Activated T-helper 1 cell treated with anti-CD3 and anti-CD28 coated beads, Interleukin-2, amount 50 U/mL, for 16 hours (primary cell): ENCODE measurements around the gene PSME3.

Experiments used
- DNase-seq, 2 donors: peaks; one replicate each; pipeline ENCODE4 v3.0.0-alpha.2; 2020; ENCODE audit warnings: low read depth in 1 of 2, low spot score in 1 of 2

The PSME3 gene

DNA sequence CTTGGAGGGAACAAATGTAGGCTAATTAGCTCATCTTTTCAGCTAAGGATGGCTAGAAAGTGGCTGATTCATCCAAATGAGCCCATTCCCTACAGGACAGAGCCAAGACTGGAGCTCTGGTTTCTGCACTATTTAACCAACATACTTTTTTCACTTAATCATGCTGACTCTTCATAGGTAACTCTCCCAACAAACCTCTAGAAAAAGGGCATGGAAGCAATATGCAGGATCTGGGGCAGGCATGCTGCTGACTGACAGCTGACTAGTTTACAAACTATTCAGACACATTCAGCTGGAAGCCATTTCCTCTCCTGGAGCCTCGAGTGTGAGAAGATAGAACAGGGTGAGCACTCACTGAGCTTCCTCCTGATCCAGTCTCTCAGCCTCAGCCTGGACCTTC, 15.3 kb upstream of the PSME3 start:
- no peak for DNase-seq

DNA sequence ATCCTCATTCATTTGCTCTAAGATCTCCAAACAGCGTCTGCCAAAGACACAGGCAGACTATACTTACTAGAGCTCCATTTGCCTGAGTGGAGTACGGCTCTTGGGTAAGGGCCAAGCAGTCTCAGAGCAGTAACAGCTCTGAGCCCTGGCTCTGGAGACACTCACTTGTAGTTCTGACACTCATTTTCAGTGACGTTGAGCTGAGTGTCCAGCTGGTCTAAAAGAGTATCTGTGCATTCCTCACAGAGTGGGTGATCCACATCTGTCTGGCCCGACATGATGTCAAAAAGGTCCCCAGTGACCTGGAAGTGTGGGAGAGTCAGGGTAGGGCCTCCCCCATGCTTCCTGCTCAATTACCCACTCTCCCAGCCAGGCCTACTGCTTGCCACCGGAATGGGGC, 14.8 kb upstream of the PSME3 start:
- no peak for DNase-seq

DNA sequence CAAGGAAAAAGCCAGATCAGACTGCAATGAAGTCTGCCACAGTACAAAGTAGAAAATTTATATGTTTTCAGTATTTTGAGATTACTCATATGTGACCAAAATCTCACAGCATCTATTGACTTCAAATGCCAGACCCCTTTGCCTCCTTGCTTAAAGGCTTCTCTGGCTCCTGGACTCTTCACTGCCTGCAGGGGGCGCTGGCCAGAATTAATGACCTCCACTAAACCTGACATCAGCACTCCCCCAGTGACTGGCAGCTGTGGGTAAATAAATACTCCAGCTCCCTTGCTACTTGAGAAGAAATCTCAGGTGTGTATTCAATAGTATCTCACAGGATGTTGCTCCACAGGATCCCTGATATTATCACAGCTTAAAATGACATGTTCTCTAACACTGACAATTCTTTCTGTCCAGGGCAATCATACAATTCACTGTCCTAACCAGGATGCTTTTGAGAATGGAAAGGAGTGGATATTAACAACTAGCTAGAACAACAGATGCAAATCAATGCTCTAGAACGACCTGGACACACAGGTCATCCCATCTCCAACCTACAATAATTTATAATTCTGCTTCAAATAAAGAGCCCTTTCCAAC, 13.2 kb upstream of the PSME3 start:
- DNase-seq = peak; percentile 22 to 42

DNA sequence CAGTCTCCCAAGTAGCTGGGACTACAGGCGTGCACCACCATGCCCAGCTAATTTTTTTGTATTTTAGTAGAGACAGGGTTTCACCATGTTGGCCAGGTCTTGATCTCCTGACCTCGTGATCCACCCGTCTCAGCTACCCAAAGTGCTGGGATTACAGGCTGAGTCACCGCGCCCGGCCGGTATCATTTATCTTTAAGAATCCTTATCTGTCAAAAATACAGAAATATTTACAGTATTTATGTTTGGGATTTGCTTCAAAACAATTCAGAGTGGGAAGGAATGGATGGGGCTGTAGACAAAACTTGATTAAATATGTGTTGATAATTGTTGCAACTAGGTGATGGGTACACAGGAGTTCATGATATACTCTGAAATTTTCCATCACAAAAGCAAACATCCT, 12.0 kb upstream of the PSME3 start:
- DNase-seq = no peak

DNA sequence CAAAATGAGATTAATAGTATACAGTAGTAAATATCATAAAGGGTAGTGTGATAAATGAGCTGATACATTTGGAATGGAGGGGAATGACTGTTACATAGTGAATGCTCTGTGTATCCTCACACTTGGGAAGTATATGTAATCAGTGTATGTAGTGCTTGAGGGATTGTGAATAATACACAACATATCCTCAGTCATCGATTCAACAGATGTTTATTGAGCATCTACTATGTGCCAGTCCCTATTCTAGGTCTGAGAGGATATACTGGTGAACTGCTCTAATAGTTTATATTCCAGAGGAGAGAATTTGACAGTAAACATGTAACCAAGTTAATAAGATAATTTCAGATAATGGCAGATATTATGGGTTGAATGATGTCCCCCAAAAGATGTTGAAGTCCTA, 5.7 kb upstream of the PSME3 start:
- no peak for DNase-seq

DNA sequence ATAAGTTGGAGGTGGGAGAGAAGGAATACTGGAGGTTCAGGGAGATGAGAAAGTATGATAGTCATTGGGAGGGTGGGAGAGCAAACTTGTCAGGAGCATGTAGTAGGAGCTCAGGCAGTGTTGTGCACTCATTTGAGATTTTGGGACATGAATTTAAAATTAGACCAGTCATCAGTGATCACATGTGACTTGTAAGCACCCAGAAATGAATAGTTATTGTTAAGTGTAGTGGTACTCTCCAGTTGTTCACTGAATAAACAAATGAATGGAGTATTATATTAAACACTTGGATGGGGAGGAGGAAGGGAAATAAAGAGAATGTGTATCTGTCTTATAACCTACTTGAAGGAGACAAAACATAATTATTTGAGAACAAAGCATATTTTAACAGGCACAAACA, 2.2 kb upstream of the PSME3 start:
- no peak for DNase-seq

DNA sequence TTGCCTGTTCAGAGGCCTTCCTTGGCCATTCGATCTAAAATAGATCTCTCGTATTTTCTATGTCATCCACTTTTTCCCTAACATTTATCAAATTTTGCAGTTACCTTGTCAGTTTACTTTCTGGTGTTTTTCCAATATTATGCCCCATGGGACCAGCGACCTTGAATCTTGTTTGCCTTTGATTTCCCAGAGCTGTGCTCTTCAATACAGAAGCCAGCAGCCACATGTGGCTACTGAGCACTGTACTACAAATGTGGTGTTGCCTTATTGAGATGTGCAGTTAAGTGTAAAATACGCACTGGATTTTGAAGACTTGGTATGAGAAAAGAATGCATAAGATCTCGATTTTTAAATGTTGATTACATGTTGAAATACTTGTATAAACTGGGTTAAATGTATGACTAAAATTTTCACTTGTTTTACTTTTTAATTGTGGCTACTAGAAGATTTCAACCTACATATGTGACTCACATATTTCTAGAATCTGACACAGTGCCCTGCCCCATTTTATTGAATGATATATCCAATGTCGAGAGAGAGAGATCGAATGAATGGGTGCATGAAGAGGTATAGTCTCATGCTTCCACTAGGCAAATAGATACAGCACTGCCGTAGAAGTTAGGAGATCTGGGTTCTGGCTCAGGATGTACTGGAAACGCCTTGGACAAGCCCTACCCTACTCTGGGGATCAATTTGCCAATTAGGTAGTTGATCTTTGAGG, 824 bp upstream of the PSME3 start:
- DNase-seq = no peak

DNA sequence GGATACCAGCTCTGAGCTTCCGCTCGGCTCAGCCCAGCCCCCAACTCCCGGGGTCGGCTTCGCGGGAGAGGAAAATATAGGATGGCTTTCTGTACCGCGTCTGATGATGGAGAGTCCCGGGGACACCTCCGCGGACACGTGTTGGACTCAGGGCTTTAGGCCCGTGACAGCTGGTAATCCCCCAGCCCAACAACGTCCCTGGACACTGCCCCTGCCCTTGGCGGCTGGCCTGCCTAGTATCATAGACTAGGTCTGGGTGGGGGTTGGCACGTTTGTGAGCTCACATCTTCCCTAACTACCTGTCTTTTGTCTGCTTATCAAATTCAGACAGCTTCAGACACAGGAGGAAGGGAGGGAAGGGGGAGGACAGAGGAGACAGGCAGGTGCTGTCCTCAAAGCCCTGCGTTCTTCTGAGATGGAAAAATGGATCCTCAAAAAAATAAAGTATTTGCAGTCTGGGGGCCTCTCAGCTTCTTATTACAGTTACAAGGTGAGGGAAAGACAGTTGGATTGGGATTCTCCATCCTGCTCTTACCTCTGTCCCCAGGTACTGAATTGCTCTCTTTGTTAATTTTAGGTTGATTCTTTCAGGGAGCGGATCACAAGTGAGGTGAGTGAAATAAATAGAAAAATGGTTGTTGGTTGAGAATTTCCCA, 698 bp downstream of the PSME3 start:
- DNase-seq = no peak

DNA sequence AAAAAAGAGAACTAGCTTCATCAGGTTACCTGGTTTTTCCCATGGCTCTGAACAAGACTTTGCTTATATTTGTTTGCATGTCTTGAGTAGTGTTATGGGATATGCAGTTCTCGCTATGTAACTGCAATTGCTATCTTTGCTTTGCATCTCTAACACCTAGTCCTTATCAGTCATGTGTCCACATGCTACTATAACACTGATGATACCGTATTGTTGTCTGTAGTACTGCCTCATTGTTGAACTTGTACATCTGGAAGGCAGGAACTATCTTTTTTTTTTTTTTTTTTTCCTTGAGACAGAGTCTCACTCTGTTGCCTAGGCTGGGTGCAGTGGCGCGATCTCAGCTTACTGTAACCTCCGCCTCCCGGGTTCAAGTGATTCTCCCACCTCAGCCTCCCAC, 2.5 kb downstream of the PSME3 start:
- DNase-seq = no peak

DNA sequence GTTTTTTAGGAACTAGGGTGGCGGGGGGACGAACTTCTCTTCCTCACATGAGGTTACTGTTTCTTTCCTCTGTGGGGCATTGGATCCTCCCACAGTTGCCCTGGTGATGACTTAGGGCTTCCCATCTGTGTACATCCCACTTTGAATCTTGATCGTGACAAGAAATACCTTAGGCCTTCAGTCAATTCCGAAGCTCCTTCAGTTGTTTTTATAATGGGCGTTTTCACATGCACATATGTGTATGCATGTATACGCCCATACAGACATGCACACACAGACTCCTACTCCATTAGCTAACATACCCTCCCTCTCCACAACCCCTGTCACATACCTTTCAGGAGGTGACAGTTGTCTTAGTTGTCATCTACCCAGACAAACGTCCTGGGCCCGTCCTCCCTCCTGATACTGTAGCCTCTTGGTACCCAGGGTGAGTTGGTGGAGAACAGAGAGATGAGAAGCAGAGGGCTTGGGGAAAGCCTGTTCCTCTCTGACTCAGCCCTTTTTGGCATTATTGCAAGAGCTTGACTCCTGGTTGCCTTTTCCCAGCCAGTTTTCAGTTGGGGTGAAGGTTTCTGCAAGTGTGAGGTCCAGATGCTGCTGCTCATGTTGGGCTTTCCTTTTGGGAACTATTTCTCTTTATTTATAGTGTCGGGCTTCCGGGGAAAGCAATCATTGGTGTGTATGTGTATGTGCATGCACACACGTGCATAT, 8.9 kb downstream of the PSME3 start:
- DNase-seq = no peak

DNA sequence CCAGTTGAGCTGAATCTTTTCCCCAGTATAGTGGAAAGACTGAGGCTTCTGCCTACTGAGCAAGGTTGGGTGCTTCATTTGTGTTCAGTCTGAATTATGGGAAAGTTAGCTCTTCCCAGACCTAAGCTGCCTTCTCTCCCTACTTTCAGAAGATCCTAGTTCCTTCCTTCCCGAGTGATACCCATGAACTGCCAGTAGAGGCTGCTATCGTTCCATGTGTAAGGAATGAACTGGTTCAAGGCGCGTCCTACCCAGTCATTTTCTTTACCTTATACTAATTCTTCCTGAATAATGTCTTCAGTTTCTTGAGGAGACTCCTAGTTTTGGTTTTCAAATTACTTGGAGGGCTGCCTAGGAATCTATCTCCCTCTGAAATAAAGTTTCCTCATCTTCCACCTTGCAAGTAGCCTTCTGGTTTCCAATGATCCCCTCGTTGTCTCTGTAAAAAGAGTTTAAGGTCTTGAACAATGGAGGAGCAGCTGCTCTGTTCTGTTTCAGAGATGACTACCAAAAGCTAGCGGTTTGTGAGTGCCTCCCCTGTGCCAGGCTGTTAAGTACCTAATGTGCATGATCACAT, 10.2 kb downstream of the PSME3 start:
- DNase-seq = no peak

DNA sequence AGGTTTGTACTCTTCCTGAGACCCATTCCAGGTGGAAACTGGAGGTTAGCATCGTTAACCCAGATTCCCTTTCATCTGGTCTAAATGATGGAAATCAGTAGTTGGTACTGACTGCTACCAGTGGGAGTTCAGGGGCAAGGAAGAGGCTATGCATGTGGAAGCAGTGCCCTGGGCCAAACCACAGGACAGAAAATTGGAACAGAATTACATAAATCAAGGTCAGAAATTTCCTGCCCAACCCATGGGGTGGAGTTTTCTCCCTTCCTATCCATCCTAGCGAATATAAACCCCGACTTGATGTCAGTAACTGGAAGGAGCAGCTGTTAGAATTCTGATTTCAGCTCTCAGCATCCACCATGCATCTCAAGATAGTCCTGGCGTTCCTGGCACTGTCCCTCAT, 11.1 kb downstream of the PSME3 start, which contains the start of gene AOC2:
Gene AOC2, plus strand, starts transcription at position 310 of the 400 bp plus-strand sequence. Its CDS starts 47 bp downstream, at position 357.
- no peak for DNase-seq

DNA sequence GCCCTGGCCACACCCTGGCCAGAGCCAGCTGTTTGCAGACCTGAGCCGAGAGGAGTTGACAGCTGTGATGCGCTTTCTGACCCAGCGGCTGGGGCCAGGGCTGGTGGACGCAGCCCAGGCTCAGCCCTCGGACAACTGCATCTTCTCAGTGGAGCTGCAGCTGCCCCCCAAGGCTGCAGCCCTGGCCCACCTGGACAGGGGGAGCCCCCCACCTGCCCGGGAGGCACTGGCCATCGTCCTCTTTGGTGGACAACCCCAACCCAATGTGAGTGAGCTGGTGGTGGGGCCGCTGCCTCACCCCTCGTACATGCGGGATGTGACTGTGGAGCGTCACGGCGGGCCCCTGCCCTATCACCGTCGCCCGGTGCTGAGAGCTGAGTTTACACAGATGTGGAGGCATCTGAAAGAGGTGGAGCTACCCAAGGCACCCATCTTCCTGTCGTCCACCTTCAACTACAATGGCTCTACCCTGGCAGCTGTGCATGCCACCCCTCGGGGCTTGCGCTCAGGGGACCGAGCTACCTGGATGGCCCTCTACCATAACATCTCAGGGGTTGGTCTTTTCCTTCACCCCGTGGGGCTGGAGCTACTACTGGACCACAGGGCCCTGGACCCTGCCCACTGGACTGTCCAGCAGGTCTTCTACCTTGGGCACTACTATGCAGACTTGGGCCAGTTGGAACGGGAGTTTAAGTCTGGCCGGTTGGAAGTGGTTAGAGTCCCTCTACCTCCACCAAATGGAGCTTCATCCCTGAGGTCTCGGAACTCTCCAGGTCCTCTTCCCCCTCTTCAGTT, 11.8 kb downstream of the PSME3 start:
- no peak for DNase-seq

DNA sequence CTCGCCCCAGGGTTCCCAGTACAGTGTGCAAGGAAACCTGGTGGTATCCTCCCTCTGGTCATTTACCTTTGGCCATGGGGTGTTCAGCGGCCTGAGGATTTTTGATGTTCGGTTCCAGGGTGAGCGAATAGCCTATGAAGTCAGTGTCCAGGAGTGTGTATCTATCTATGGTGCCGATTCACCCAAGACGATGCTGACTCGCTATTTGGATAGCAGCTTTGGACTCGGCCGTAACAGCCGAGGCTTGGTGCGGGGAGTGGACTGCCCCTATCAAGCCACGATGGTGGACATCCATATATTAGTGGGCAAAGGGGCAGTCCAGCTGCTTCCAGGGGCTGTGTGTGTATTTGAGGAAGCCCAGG, 12.3 kb downstream of the PSME3 start:
- DNase-seq = no peak

DNA sequence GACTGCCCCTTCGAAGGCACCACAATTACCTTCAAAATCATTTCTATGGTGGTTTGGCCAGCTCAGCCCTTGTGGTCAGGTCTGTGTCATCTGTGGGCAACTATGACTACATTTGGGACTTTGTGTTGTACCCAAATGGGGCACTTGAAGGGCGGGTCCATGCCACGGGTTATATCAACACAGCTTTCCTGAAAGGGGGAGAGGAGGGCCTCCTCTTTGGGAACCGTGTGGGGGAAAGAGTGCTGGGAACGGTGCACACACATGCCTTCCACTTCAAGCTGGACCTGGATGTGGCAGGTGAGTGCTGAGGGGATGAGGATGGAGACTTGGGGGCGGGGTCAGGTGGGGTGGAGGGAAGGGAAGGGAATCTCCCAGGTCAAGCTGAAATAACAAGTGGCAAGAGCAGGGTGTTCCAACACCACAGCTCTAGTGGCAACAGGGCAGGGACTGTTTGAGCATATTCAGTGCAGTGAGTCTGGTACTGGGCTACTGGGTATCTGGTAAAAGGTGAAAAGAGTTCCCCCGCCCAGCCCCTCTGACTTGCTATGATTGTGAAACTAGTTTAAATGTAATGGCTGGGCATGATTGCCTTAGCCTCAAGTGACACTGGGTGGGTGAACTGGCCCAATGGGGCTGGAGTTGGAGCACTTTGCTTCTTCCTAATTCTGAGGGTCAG, 12.9 kb downstream of the PSME3 start:
- no peak for DNase-seq

DNA sequence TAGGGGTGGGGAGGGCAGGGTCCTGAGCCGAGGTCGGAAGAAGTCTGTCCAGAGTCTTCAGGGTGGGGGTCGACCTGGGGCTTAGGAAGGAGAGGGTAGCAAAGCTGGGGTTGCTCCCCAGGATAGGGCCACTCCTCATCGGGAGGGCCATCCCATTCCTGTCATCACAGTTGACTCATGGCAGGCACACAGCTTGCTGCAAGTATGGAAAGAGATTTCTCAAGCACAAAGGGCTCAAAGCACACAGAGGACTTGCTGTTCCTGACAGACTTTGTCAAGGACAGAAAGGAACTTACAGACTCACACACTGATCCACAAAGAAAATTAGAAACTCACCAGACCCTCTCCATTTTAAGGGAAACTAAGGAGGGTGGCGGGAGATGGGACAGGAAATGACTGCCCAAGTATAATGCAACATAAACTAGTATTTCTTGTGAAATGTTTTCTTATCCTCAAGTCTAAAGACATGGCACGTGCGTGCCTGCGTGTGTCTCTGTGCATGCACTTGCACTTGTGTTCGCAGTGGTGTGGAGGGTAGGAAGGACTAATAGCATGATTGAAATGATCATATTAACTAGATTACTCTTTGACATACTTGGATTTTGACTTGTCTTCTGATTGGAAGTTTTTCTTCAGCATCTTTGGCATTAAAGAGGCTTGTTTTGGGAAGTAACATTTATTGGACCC, 13.5 kb downstream of the PSME3 start:
- no peak for DNase-seq

DNA sequence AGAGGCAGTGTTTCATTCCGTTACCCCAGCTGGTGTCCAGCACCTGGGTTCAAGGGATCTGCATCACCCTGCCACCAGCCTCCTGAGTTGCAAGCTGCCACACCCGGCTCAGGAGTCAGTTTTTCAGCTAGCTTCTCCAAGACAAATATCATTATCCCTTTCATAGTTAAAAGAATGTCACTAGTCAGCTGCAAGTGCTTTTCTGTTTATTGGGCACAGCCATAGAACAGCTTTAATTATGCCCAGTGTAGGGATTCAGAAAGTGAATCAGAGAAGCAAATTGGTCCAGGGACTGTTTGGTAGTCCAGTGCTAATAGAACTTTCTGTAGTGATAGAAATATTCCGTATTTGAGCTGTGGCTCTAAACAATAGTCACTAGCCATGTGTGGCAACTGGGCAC, 14.9 kb downstream of the PSME3 start:
- DNase-seq = no peak

DNA sequence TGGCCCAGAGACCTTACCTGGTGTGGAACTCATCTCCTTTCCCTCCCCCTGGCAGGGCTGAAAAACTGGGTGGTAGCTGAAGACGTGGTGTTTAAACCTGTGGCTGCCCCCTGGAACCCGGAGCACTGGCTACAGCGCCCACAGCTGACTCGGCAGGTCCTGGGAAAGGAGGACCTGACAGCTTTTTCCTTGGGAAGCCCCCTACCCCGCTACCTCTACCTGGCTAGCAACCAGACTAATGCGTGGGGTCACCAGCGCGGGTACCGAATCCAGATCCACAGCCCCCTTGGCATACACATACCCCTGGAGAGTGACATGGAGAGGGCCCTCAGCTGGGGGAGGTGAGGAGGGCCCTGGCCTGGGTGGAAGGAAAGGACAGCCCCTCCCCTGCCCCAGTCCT, 15.8 kb downstream of the PSME3 start:
- DNase-seq = no peak

DNA sequence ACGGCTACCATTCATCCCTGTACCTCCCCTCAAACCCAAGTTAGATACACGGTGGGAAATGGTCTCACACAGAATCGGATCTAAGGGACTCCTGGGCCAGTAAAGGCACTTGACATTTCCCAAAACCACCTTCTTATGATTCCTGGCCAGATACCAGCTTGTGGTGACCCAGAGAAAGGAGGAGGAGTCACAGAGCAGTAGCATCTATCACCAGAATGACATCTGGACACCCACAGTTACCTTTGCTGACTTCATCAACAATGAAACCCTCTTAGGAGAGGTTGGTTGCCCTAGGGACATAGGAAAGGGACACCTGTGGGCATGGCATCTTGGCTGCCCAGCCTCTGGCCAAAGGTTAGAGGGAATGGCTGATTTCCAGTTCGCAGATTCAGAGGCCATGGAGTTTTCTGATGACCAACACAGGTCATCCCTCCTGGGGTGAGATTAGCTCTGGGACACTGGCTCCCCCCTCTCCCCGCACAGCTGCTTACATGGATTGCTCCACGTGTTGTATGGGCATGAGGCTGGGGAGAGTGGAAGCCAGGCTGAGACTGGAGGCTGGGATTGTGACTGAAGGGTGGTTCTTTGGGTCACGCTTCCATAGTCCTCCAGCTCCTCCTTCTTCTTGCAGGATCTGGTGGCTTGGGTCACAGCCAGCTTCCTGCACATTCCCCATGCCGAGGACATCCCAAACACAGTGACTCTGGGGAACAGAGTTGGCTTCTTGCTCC, 16.4 kb downstream of the PSME3 start:
- DNase-seq = no peak
